H9 (cell line): ENCODE measurements around the gene CELA3B. TPM values are rescaled to one million over a fixed set of nuclear protein-coding genes. Genes with fewer than 3 reads are reported as not detected.

Source experiments
- DNase-seq: peaks from one replicate; pipeline ENCODE4 v3.0.0-alpha.2; 2017
- H2AFZ ChIP-seq: one replicate; pipeline ENCODE4 v1.6.1; 2013; ENCODE audit warnings: mild to moderate bottlenecking, low read length, control low read depth, moderate library complexity
- H2AK5ac ChIP-seq: 2 replicates; pipeline ENCODE4 v1.6.1; 2013; ENCODE audit warnings: low read length, control low read depth, mixed read lengths; ENCODE audit not compliant: insufficient read length
- H2BK120ac ChIP-seq: one replicate; pipeline ENCODE4 v1.6.1; 2013; ENCODE audit warnings: low read depth, mild to moderate bottlenecking, low read length, control low read depth, inconsistent platforms; ENCODE audit not compliant: poor library complexity, severe bottlenecking
- H2BK12ac ChIP-seq: 2 replicates; pipeline ENCODE4 v1.6.1; 2013; ENCODE audit warnings: low read length, control low read depth, mixed read lengths, low read depth; ENCODE audit not compliant: insufficient read length
- H2BK15ac ChIP-seq: 2 replicates; pipeline ENCODE4 v1.6.1; 2013; ENCODE audit warnings: low read depth, low read length, control low read depth
- H2BK20ac ChIP-seq: one replicate; pipeline ENCODE4 v1.6.1; 2013; ENCODE audit warnings: low read depth, mild to moderate bottlenecking, low read length, control low read depth, inconsistent platforms; ENCODE audit not compliant: poor library complexity, severe bottlenecking
- H2BK5ac ChIP-seq: 2 replicates; pipeline ENCODE4 v1.6.1; 2013; ENCODE audit warnings: low read length, control low read depth, mixed read lengths; ENCODE audit not compliant: insufficient read length
- H3K14ac ChIP-seq: 2 replicates; pipeline ENCODE4 v1.6.1; 2013; ENCODE audit warnings: low read length, control low read depth; ENCODE audit not compliant: insufficient read depth
- H3K18ac ChIP-seq: 2 replicates; pipeline ENCODE4 v1.6.1; 2013; ENCODE audit warnings: low read depth, mild to moderate bottlenecking, mixed read lengths, low read length, control low read depth; ENCODE audit not compliant: insufficient read length
- H3K23ac ChIP-seq: 2 replicates; pipeline ENCODE4 v1.6.1; 2013; ENCODE audit warnings: low read length, control low read depth, mixed read lengths, low read depth; ENCODE audit not compliant: insufficient read length
- H3K23me2 ChIP-seq: 2 replicates; pipeline ENCODE4 v1.6.1; 2013; ENCODE audit warnings: low read depth, mild to moderate bottlenecking, mixed read lengths, low read length, control low read depth; ENCODE audit not compliant: insufficient read length, poor library complexity, severe bottlenecking
- H3K27ac ChIP-seq: 2 replicates; pipeline ENCODE4 v1.5.1; 2013; ENCODE audit warnings: low read length, control low read depth, mixed read lengths, low read depth; ENCODE audit not compliant: insufficient read length
- H3K27me3 ChIP-seq: 2 replicates; pipeline ENCODE4 v1.6.1; 2013; ENCODE audit warnings: low read length, control low read depth, inconsistent platforms; ENCODE audit not compliant: insufficient read depth
- H3K4ac ChIP-seq: 2 replicates; pipeline ENCODE4 v1.6.1; 2013; ENCODE audit warnings: low read depth, mild to moderate bottlenecking, control low read depth, inconsistent platforms, low read length, moderate library complexity
- H3K4me1 ChIP-seq: 2 replicates; pipeline ENCODE4 v1.6.1; 2013; ENCODE audit warnings: low read length, control low read depth, inconsistent platforms; ENCODE audit not compliant: insufficient read depth
- H3K4me2 ChIP-seq: 2 replicates; pipeline ENCODE4 v1.6.1; 2013; ENCODE audit warnings: low read length, control low read depth, mixed read lengths; ENCODE audit not compliant: insufficient read length, insufficient read depth
- H3K56ac ChIP-seq: 2 replicates; pipeline ENCODE4 v1.6.1; 2013; ENCODE audit warnings: low read depth, mild to moderate bottlenecking, mixed read lengths, low read length, control low read depth; ENCODE audit not compliant: insufficient read length
- H3K79me1 ChIP-seq: 2 replicates; pipeline ENCODE4 v1.6.1; 2013; ENCODE audit warnings: low read depth, mild to moderate bottlenecking, moderate library complexity, low read length, control low read depth, inconsistent platforms; ENCODE audit not compliant: insufficient read depth, poor library complexity, severe bottlenecking
- H3K79me2 ChIP-seq: 2 replicates; pipeline ENCODE4 v1.6.1; 2013; ENCODE audit warnings: low read length, control low read depth, inconsistent platforms; ENCODE audit not compliant: insufficient read depth
- H3K9ac ChIP-seq: 2 replicates; pipeline ENCODE4 v1.6.1; 2013; ENCODE audit warnings: low read length, control low read depth, mixed read lengths; ENCODE audit not compliant: insufficient read length; ENCODE audit errors: extremely low read depth
- H3K9me3 ChIP-seq: one replicate; pipeline ENCODE4 v1.6.1; 2013; ENCODE audit warnings: low read depth, low read length, inconsistent platforms; ENCODE audit not compliant: control insufficient read depth
- H3T11ph ChIP-seq: one replicate; pipeline ENCODE4 v1.6.1; 2013; ENCODE audit warnings: mild to moderate bottlenecking, low read length, control low read depth, inconsistent platforms
- H4K20me1 ChIP-seq: one replicate; pipeline ENCODE4 v1.6.1; 2013; ENCODE audit not compliant: control insufficient read depth, insufficient read length, insufficient read depth
- H4K5ac ChIP-seq: 2 replicates; pipeline ENCODE4 v1.6.1; 2013; ENCODE audit warnings: low read depth, mild to moderate bottlenecking, mixed read lengths, low read length, control low read depth; ENCODE audit not compliant: insufficient read length
- H4K8ac ChIP-seq: replicated peaks from 2 replicates; pipeline ENCODE4 v1.6.1; 2013; ENCODE audit warnings: low read length, control low read depth, mixed read lengths, low read depth; ENCODE audit not compliant: insufficient read length
- H4K91ac ChIP-seq: 2 replicates; pipeline ENCODE4 v1.6.1; 2013; ENCODE audit warnings: low read depth, mild to moderate bottlenecking, moderate library complexity, mixed read lengths, low read length, control low read depth; ENCODE audit not compliant: insufficient read length
- H3K27ac Mint-ChIP-seq, 3 experiments: 2 replicates in 2 of 3; 3 replicates in 1 of 3; pipeline ENCODE4 v1.8.0; 2020 to 2021; ENCODE audit warnings: mixed read lengths in 3 of 3, mild to moderate bottlenecking in 1 of 3, moderate library complexity in 1 of 3
- H3K27me3 Mint-ChIP-seq: 2 replicates; pipeline ENCODE4 v1.8.0; 2021; ENCODE audit warnings: low read depth, mild to moderate bottlenecking, moderate library complexity, mixed read lengths
- H3K36me3 Mint-ChIP-seq, 3 experiments: 2 replicates in 2 of 3; 3 replicates in 1 of 3; pipeline ENCODE4 v1.8.0; 2020 to 2021; ENCODE audit warnings: low read depth in 3 of 3, mixed read lengths in 3 of 3; ENCODE audit not compliant: insufficient read depth in 1 of 3
- H3K4me1 Mint-ChIP-seq, 2 experiments: 2 replicates each; pipeline ENCODE4 v1.8.0; 2020; ENCODE audit warnings: mixed read lengths in 2 of 2
- H3K4me3 Mint-ChIP-seq, 2 experiments: 2 replicates in 1 of 2; 3 replicates in 1 of 2; pipeline ENCODE4 v1.8.0; 2020 to 2021; ENCODE audit warnings: mild to moderate bottlenecking in 2 of 2, mixed read lengths in 2 of 2, moderate library complexity in 1 of 2
- H3K9me3 Mint-ChIP-seq, 2 experiments: 2 replicates in 1 of 2; 3 replicates in 1 of 2; pipeline ENCODE4 v1.8.0; 2020; ENCODE audit warnings: mild to moderate bottlenecking in 2 of 2, mixed read lengths in 2 of 2, moderate library complexity in 1 of 2
- CTCF ChIP-seq: fragments of 200-600 bp; sonication (generic); conservative IDR thresholded peaks from 3 replicates; pipeline ENCODE4 v1.8.0; 2021; ENCODE audit warnings: antibody characterized with exemption, mild to moderate bottlenecking
- WGBS: extraction: QIAGEN DNeasy Blood & Tissue Kit; methylation state at CpG from one replicate; pipeline ENCODE4 v1.1.7; 2013; ENCODE audit warnings: missing lambda C conversion rate, low lambda C conversion rate, mixed read lengths; ENCODE audit not compliant: insufficient read length; ENCODE audit errors: extremely low coverage; 5-methylcytosine and 5-hydroxymethylcytosine counted together
- total RNA-seq: library from RNA; stranded (reverse); gene quantifications from 2 replicates; pipeline ENCODE4 v1.2.1, GENCODE V29; 2021

The CELA3B gene
- total RNA-seq, 1 experiment from 2014 or later = not detected

DNA sequence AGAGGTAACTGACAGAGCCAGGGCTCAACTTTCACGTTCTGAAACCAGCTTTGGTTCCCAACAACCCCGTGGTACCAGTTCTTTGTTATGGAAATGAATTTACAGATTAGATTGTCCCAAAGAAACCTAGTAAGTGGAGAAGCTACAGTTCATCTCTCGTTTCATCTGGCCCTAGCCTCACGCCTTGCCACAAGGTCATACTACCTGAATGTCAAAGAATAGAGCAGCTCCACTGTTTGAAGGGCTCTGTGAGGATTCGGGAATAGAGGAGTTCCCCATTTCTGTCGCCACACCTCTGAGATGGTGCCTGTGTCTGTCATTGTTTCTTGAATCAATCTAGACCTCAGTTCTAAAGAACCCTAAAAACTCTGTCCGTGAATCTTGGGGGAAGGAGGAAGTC is 60.7 kb downstream of the CELA3B start:
- Histone ChIP-seq H3K4me2 (peak overlapping the region; percentile 21), H2BK12ac (no peak overlapping the region), H4K5ac (no peak overlapping the region), H3K14ac (no peak overlapping the region), H2BK15ac (no peak overlapping the region), H3K23me2 (no peaks in the 10 kb centered on the region), H3K79me1 (no peaks in the 10 kb centered on the region), H3K18ac (no peak overlapping the region), H3K9me3 (no peaks in the 10 kb centered on the region), H3K4ac (no peak overlapping the region), H2BK120ac (no peak overlapping the region), H2BK5ac (no peak overlapping the region), H4K8ac (no peak overlapping the region), H3K79me2 (no peaks in the 10 kb centered on the region), H3K27ac (peak overlapping the region; percentile 40), H2AFZ (no peak overlapping the region), H3K9ac (no peak overlapping the region), H3K23ac (no peak overlapping the region), H2BK20ac (no peak overlapping the region), H2AK5ac (no peak overlapping the region), H3K56ac (no peak overlapping the region), H3K27me3 (no peaks in the 10 kb centered on the region), H3T11ph (no peak overlapping the region), H4K91ac (no peak overlapping the region), H4K20me1 (no peaks in the 10 kb centered on the region), H3K4me1 (peaks cover 12% of the 10 kb centered on the region; the same call in 1 of the 2 replicates)
- Mint-ChIP-seq H3K27me3 (no peaks in the 10 kb centered on the region), H3K4me3 (no peak overlapping the region), H3K27ac (peak overlapping the region in 2 of 3 experiments; percentile 42; a peak in 3 of 7 replicates), H3K4me1 (peaks cover 22 to 26% of the 10 kb centered on the region in 2 experiments), H3K9me3 (no peaks in the 10 kb centered on the region), H3K36me3 (no peaks in the 10 kb centered on the region)
- WGBS = no CpG with 5 or more reads among the region's 7 CpGs
- no peak for DNase-seq
- TF ChIP-seq CTCF = no peak
